ENCODE measurements around the gene IRF7. TPM values are rescaled to one million over a fixed set of nuclear protein-coding genes. Genes with fewer than 3 reads are reported as not detected.
A peak's percentile ranks its signal among the peaks of the same experiment; 100 is the strongest.

Gene IRF7
- total RNA-seq (2022) (7.7 and 9.5 TPM in 2 replicates), Bru-seq, nascent RNA (percentile 30 among the genes with signal in this experiment), BruChase-seq, experiment 1, labeled RNA remaining after a 6-hour chase (percentile 46 among the genes with signal in this experiment), BruChase-seq, experiment 2, labeled RNA remaining after a 2-hour chase (percentile 37 among the genes with signal in this experiment)
- long read RNA-seq, transcript IRF7-205 (11 exons, 1,974 nt): major isoform, 11 of 28 reads
- long read RNA-seq, partial matches to known transcripts: 4 of 28 reads
- long read RNA-seq, other reads (novel, unspliced or antisense): 9 of 28 reads

DNA sequence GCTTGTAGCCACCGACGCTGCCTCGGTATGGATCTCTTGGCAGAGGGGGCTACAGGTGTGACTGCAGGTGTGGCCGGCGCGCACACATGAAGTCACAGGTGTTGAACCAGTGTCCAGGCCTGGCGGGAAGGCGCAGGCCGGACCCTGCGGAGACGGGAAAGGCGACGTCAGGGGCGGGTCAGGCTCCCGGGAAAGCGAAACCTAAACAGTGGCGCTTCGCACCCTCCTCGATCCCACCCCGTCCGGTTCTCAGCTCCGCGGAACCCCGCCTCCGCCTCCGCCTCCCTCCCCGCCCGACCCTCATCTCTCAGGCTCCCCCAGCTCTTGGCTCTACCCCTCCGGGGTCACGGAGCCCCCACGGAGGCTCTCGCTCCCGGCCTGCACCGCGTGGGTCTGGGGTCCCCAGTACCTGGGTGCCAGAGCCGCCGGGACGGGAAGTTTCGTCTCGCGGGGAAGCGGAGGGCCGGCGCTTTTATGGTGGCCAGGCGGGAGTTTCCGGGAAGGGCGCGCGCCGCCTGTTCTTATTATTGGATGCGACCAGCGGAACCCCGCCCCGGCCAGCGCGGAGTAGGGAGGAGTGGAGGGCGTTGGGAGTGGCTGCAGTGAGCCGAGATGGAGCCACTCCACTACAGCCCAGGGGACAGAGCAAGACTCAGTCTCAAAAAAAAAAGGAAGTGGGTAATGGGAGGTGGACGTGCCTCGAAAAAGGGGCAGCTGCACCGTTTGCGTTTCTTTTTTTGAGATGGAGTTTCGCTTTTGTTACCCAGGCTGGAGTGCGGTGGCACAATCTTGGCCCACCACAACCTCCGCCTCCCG lies at the start of gene IRF7:
IRF7 (minus strand) TSS at position 447 of the 816 bp plus-strand sequence. CDS start 586 bp downstream, outside the sequence.
- ChIA-PET CTCF (interaction anchor here (0.6 to 0.8 kb wide), 3 partner anchors 17 to 68 kb away, joined by 3 to 4 read pairs (median 3); no protein-coding TSS in a partner anchor), POLR2A (interaction anchor here (0.5 to 0.9 kb wide), 4 partner anchors 40 to 194 kb away, joined by 3 to 4 read pairs (median 4); partner anchors contain the start of gene RPLP2)
- peak; percentile 93 for DNase-seq (ENCODE audit: unreplicated experiment)
- H3K36me3 Mint-ChIP-seq (ENCODE audit: insufficient read depth, unreplicated experiment): peaks cover 38% of the 10 kb centered on the region
- peaks cover 6% of the 10 kb centered on the region for H3K4me1 Mint-ChIP-seq (ENCODE audit: insufficient read depth, unreplicated experiment)
- peak within 1 kb of the TSS; percentile 16 for H3K27ac Mint-ChIP-seq (ENCODE audit: low read depth, unreplicated experiment)
- intact Hi-C loops (cut with micrococcal nuclease): loop anchor here (10.0 kb wide), 1 partner anchor 51 kb away; the partner anchor contains the start of genes LMNTD2 and RASSF7
- H3K27me3 Mint-ChIP-seq (ENCODE audit: insufficient read depth, unreplicated experiment): no peaks in the 10 kb centered on the region
- no peaks in the 10 kb centered on the region for H3K9me3 Mint-ChIP-seq (ENCODE audit: unreplicated experiment)
- H3K4me3 Mint-ChIP-seq (ENCODE audit: unreplicated experiment): peak within 1 kb of the TSS; percentile 73
- BruUV-seq (replicated peaks): TSS peak; percentile 64
- TF ChIP-seq, protein P1, sequence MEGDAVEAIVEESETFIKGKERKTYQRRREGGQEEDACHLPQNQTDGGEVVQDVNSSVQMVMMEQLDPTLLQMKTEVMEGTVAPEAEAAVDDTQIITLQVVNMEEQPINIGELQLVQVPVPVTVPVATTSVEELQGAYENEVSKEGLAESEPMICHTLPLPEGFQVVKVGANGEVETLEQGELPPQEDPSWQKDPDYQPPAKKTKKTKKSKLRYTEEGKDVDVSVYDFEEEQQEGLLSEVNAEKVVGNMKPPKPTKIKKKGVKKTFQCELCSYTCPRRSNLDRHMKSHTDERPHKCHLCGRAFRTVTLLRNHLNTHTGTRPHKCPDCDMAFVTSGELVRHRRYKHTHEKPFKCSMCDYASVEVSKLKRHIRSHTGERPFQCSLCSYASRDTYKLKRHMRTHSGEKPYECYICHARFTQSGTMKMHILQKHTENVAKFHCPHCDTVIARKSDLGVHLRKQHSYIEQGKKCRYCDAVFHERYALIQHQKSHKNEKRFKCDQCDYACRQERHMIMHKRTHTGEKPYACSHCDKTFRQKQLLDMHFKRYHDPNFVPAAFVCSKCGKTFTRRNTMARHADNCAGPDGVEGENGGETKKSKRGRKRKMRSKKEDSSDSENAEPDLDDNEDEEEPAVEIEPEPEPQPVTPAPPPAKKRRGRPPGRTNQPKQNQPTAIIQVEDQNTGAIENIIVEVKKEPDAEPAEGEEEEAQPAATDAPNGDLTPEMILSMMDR (IDR thresholded peaks at IDR 0.05; ENCODE audit: unreplicated experiment): no peak

DNA sequence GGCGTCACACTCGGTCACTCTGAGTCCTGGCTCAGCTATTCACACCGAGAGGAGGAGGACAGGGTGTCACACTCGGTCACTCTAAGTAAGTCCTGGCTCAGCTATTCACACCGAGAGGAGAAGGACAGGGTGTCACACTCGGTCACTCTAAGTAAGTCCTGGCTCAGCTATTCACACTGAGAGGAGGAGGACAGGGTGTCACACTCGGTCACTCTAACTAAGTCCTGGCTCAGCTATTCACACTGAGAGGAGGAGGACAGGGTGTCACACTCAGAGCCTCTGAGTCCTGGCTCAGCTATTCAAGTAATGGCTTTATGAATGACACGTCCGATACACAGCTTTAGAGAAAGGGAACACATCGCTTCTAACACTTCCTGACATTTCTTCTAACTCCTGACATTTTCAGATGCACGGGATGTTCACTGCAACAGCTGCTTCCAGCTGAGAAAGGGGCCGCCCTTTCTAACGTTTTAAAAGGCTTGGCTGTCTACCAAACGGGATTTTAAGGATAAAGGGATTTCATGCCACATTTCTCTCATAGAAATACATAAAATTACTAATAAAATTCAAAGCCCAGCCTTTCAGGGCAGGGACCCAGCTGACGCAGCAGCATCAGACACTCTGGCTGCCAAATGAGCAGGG lies 49.4 kb upstream of the IRF7 start:
- Mint-ChIP-seq H3K27ac (ENCODE audit: low read depth, unreplicated experiment) (peak overlapping the region; percentile 25), H3K4me3 (ENCODE audit: unreplicated experiment) (no peak overlapping the region), H3K27me3 (ENCODE audit: insufficient read depth, unreplicated experiment) (no peaks in the 10 kb centered on the region), H3K9me3 (ENCODE audit: unreplicated experiment) (no peaks in the 10 kb centered on the region), H3K4me1 (ENCODE audit: insufficient read depth, unreplicated experiment) (no peaks in the 10 kb centered on the region), H3K36me3 (ENCODE audit: insufficient read depth, unreplicated experiment) (peaks cover 49% of the 10 kb centered on the region)
- TF ChIP-seq, protein P1 (IDR thresholded peaks at IDR 0.05; ENCODE audit: unreplicated experiment): no peak
- no peak for DNase-seq (ENCODE audit: unreplicated experiment)
- CTCF ChIA-PET: interaction anchor here (0.6 kb wide), 1 partner anchor 989 kb away, joined by 3 read pairs; no protein-coding TSS in a partner anchor
- intact Hi-C loops (cut with micrococcal nuclease): no loop called here
- POLR2A ChIA-PET: no interaction called here
- no TSS peak for BruUV-seq (replicated peaks)

DNA sequence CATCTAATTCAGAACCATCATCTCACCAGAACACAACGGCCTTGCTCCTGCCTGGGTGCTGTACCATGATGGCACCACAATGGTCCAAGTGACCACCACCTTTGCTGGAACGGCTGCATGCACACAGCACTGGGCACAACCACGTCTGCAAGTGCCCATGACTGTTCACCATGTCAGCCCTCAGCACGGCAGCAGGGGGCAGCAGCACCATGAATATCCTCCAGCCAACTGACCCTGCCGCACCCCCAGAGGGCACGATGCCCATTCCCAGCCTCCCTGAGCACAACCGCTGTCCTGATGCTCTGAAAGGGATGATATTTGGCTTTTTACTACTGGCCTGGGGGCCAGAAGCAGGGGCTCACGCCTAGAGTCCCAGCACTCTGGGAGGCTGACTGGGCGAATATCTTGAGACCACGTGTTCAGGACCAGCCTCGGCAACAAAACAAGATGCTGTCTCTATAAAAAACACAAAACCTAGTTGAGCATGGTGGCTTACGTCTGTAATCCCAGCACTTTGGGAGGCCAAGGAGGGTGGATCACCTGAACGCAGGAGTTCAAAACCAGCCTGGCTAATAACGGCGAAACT lies 47.0 kb upstream of the IRF7 start:
- Mint-ChIP-seq H3K4me3 (ENCODE audit: unreplicated experiment) (no peak overlapping the region), H3K27ac (ENCODE audit: low read depth, unreplicated experiment) (no peak overlapping the region), H3K4me1 (ENCODE audit: insufficient read depth, unreplicated experiment) (no peaks in the 10 kb centered on the region), H3K36me3 (ENCODE audit: insufficient read depth, unreplicated experiment) (peaks cover 49% of the 10 kb centered on the region), H3K9me3 (ENCODE audit: unreplicated experiment) (no peaks in the 10 kb centered on the region), H3K27me3 (ENCODE audit: insufficient read depth, unreplicated experiment) (no peaks in the 10 kb centered on the region)
- ChIA-PET CTCF (interaction anchor here (0.7 to 1.6 kb wide), 4 partner anchors 10 to 102 kb away, joined by 3 to 4 read pairs (median 4); no protein-coding TSS in a partner anchor), POLR2A (no interaction called here)
- DNase-seq (ENCODE audit: unreplicated experiment): peak; percentile 62
- TF ChIP-seq, protein P1 (IDR thresholded peaks at IDR 0.05; ENCODE audit: unreplicated experiment): peak; percentile 81
- BruUV-seq (replicated peaks): no TSS peak
- intact Hi-C loops (cut with micrococcal nuclease): loop anchor here (1.0 to 2.0 kb wide), 3 partner anchors 61 to 134 kb away; no protein-coding TSS in a partner anchor

Data from MCF 10A (cell line).